Thyroid gland (tissue), 4 donors: ENCODE results near the gene ZBTB32. TPM values are rescaled to one million over a fixed set of nuclear protein-coding genes. Genes with fewer than 3 reads are reported as not detected.

Experiments used
- DNase-seq, 2 donors: peaks; one replicate each; pipeline ENCODE4 v3.0.0-alpha.2; 2019
- H3K27ac ChIP-seq, 3 donors: fragments of 200-600 bp; sonication (generic); 1 replicate in 2 of 3; 2 replicates in 1 of 3; pipeline ENCODE4 v1.5.1; 2016 to 2019; ENCODE audit warnings: mild to moderate bottlenecking in 1 of 3, moderate library complexity in 1 of 3
- H3K27me3 ChIP-seq: fragments of 200-600 bp; sonication (generic); one replicate; pipeline ENCODE4 v1.5.1; 2019
- H3K36me3 ChIP-seq, 2 donors: fragments of 200-600 bp; sonication (generic); one replicate each; pipeline ENCODE4 v1.5.1; 2016 to 2019
- H3K4me1 ChIP-seq, 2 donors: fragments of 200-600 bp; sonication (generic); one replicate each; pipeline ENCODE4 v1.5.1; 2017 to 2019
- H3K4me3 ChIP-seq, 3 donors: fragments of 200-600 bp; sonication (generic); replicated peaks in 1 of 3; 1 replicate in 2 of 3; 2 replicates in 1 of 3; pipeline ENCODE4 v1.5.1; 2016; ENCODE audit warnings: mild to moderate bottlenecking in 1 of 3
- H3K9me3 ChIP-seq: fragments of 200-600 bp; sonication (generic); one replicate; pipeline ENCODE4 v1.5.1; 2017
- CTCF ChIP-seq, 6 experiments: fragments of 200-600 bp in 3 of 6; fragments of 450-650 bp in 3 of 6; sonication (generic) in 3 of 6; IDR thresholded peaks; one replicate each; pipeline ENCODE4 v1.5.1; 2016 to 2019; ENCODE audit warnings: antibody characterized with exemption in 6 of 6, mild to moderate bottlenecking in 2 of 6, inconsistent platforms in 1 of 6, moderate library complexity in 1 of 6
- POLR2A ChIP-seq, 2 donors: fragments of 450-650 bp; IDR thresholded peaks; one replicate each; pipeline ENCODE4 v1.6.1; 2017; ENCODE audit warnings: antibody characterized with exemption in 2 of 2, mild to moderate bottlenecking in 2 of 2, moderate library complexity in 1 of 2
- WGBS, 2 donors: methylation state at CpG; one replicate each; pipeline ENCODE4 v1.1.5; 2017; 5-methylcytosine and 5-hydroxymethylcytosine counted together
- intact Hi-C: fragments of 100-400 bp; cut with DNase I; formaldehyde crosslinking; loops from one replicate; pipeline ENCODE4 v1.15.1; 2023
- total RNA-seq, 4 donors: library from RNA; depleted of rRNA; stranded (reverse); fragments of >200 nt; gene quantifications; one replicate each; pipeline ENCODE4 v1.2.3, GENCODE V29; 2016

The ZBTB32 gene
- total RNA-seq, 4 donors from 2014 or later = not detected

- Histone ChIP-seq H3K27ac (no peak overlapping the region), H3K36me3 (no peaks in the 10 kb centered on the region), H3K4me1 (peaks cover 0 to 5% of the 10 kb centered on the region in 2 donors), H3K4me3 (no peak overlapping the region), H3K27me3 (peaks cover 14% of the 10 kb centered on the region), H3K9me3 (no peaks in the 10 kb centered on the region)
- intact Hi-C loops = no loop called here
- WGBS, 2 donors = 69 to 75% methylated on average over 6 of the region's 6 CpGs
- no peak for DNase-seq
- TF ChIP-seq POLR2A (IDR thresholded peaks at IDR 0.05) (no peak), CTCF (IDR thresholded peaks at IDR 0.05) (no peak)
Measured at GRCh38 chr19:35669566-35669965, 34.8 kb upstream of the ZBTB32 start.

GRCh38 chr19:35669974-35670373, 34.4 kb upstream of the ZBTB32 start:
- Histone ChIP-seq H3K36me3 (no peaks in the 10 kb centered on the region), H3K4me1 (peaks cover 0 to 5% of the 10 kb centered on the region in 2 donors), H3K27me3 (peaks cover 14% of the 10 kb centered on the region), H3K27ac (no peak overlapping the region), H3K9me3 (no peaks in the 10 kb centered on the region), H3K4me3 (no peak overlapping the region)
- intact Hi-C loops = no loop called here
- 53 to 61% methylated on average over 4 of the region's 4 CpGs for whole genome bisulfite sequencing, 2 donors
- DNase-seq = no peak
- no peak for TF ChIP-seq CTCF (IDR thresholded peaks at IDR 0.05)
- TF ChIP-seq POLR2A (IDR thresholded peaks at IDR 0.05) = no peak

- WGBS, 2 donors = 78 to 91% methylated on average over 1 of the region's 1 CpG
- H3K27me3 ChIP-seq = peaks cover 14% of the 10 kb centered on the region
Measured at GRCh38 chr19:35670686-35671085, 33.7 kb upstream of the ZBTB32 start.

GRCh38 chr19:35671818-35672217, 32.5 kb upstream of the ZBTB32 start:
- intact Hi-C loops = no loop called here
- H3K27ac ChIP-seq = no peak overlapping the region
- H3K4me1 ChIP-seq = peaks cover 0 to 5% of the 10 kb centered on the region in 2 donors
- H3K36me3 ChIP-seq = no peaks in the 10 kb centered on the region
- TF ChIP-seq POLR2A (IDR thresholded peaks at IDR 0.05) (no peak), CTCF (IDR thresholded peaks at IDR 0.05) (no peak)
- H3K27me3 ChIP-seq = peaks cover 14% of the 10 kb centered on the region
- H3K9me3 ChIP-seq = no peaks in the 10 kb centered on the region
- WGBS, 2 donors = 52 to 54% methylated on average over 3 of the region's 3 CpGs
- no peak overlapping the region for H3K4me3 ChIP-seq
- no peak for DNase-seq

More at GRCh38 chr19:35670686-35671085, 33.7 kb upstream of the ZBTB32 start:
- peaks cover 0 to 5% of the 10 kb centered on the region in 2 donors for H3K4me1 ChIP-seq
- no peaks in the 10 kb centered on the region for H3K36me3 ChIP-seq
- no peak overlapping the region for H3K27ac ChIP-seq
- intact Hi-C loops = no loop called here
- no peak for DNase-seq
- no peak overlapping the region for H3K4me3 ChIP-seq
- TF ChIP-seq POLR2A (IDR thresholded peaks at IDR 0.05) = no peak
- TF ChIP-seq CTCF (IDR thresholded peaks at IDR 0.05) = no peak
- H3K9me3 ChIP-seq = no peaks in the 10 kb centered on the region

- H3K27ac ChIP-seq = no peak overlapping the region
- TF ChIP-seq POLR2A (IDR thresholded peaks at IDR 0.05) (no peak), CTCF (IDR thresholded peaks at IDR 0.05) (no peak)
- intact Hi-C loops = no loop called here
- peak; percentile 9 to 19 for DNase-seq
- H3K36me3 ChIP-seq = no peaks in the 10 kb centered on the region
- 6 to 11% methylated on average over 18 to 32 of the region's 39 CpGs for WGBS, 2 donors
- H3K9me3 ChIP-seq = no peaks in the 10 kb centered on the region
- H3K4me3 ChIP-seq = peak overlapping the region in 1 of 3 donors; percentile 4
- peaks cover 0 to 5% of the 10 kb centered on the region in 2 donors for H3K4me1 ChIP-seq
- peaks cover 14% of the 10 kb centered on the region for H3K27me3 ChIP-seq
Measured at GRCh38 chr19:35673121-35673804, 31.1 kb upstream of the ZBTB32 start.
